ENCODE measurements around the gene TYMS. TPM values are rescaled to one million over a fixed set of nuclear protein-coding genes. Genes with fewer than 3 reads are reported as not detected.

TYMS gene
- total RNA-seq, 1 experiment from 2014 or later, result 53.7 TPM

GRCh38 chr18:644395-645004, 13.0 kb upstream of the TYMS start:
- no peak for DNase-seq (ENCODE audit: low spot score)

DNA sequence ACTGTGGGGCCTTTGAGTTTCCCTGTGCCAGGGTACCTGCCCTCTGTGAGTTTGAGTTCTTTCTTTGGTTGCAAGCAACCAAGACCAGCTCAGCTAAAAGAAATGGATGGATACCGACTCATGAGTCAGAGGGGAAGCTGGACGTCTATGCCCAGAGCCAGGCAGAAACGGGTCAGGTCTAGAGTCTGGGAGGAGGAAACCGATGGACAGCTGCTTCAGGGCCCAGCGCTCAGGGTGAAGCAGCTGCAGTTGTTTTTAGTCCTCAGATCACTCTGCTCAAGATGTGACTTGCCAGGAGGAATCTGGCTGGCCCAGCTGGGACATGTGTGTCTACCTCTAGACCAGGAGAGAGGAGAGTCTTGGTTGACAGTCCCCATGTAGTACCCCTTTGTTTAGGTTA, 10.1 kb upstream of the TYMS start:
- no peak for DNase-seq (ENCODE audit: low spot score)

DNA sequence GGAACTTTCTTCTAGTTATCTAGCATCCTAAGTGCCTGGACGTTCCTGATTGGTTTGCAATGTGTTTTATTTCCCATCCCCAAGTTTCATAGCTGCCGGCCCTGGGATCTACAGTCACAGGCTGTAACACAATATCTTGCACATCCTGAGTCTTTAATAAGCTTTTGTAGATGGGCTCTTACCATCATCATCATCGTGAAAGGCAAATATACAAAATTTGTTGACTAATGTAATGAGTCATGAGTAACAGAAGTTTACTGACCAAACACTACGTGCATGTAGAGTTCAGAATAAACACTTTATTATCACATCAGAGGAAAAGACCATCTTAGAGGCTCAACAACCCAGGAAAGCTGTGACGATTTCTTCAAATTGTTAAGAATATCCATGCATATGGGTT, 8.1 kb upstream of the TYMS start:
- peak; percentile 6 for DNase-seq (ENCODE audit: low spot score)

DNA sequence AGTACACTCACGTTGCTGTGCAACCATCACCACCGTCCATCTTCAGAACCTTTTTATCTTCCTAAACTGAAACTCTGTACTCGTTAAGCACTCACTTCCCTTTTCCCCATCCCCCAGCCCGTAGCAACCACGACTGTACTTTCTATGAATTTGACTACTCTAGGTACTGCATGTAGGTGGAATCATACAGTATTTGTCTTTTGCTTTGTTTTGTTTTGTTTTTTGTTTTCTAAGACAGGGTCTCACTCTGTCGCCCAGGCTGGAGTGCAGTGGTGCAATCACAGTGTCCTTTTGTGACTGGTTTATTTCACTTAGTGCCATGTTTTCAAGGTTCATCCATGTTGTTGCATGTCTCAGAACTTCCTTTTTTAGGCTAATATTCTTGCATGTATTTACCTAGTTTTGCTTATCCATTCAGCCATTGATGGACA, 7.0 kb upstream of the TYMS start:
- DNase-seq (ENCODE audit: low spot score), result no peak

DNA sequence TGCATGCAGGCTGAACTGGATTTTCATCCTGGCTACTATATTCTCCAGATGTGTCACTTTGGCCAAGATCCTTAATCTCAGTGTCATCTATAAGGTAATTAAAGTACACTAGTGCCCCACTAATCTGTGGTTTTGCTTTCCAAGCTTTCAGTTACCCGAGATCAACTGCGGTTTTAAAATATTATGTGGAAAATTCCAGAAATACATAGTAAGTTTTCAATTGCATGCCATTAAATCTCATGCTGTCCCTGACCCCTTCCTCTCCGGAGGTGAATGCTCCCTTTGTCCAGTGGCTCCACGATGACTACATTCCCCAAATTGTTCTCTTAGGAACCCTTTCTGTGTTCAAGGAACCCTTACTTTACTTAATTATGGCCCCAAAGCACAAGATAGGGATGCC, 5.3 kb upstream of the TYMS start:
- no peak for DNase-seq (ENCODE audit: low spot score)

- DNase-seq (ENCODE audit: low spot score), result no peak
Measured at GRCh38 chr18:653512-653911, 3.9 kb upstream of the TYMS start.

- no peak for DNase-seq (ENCODE audit: low spot score)
Measured at GRCh38 chr18:654601-655000, 2.9 kb upstream of the TYMS start.

GRCh38 chr18:655445-655844, 2.0 kb upstream of the TYMS start:
- DNase-seq (ENCODE audit: low spot score), result no peak

DNA sequence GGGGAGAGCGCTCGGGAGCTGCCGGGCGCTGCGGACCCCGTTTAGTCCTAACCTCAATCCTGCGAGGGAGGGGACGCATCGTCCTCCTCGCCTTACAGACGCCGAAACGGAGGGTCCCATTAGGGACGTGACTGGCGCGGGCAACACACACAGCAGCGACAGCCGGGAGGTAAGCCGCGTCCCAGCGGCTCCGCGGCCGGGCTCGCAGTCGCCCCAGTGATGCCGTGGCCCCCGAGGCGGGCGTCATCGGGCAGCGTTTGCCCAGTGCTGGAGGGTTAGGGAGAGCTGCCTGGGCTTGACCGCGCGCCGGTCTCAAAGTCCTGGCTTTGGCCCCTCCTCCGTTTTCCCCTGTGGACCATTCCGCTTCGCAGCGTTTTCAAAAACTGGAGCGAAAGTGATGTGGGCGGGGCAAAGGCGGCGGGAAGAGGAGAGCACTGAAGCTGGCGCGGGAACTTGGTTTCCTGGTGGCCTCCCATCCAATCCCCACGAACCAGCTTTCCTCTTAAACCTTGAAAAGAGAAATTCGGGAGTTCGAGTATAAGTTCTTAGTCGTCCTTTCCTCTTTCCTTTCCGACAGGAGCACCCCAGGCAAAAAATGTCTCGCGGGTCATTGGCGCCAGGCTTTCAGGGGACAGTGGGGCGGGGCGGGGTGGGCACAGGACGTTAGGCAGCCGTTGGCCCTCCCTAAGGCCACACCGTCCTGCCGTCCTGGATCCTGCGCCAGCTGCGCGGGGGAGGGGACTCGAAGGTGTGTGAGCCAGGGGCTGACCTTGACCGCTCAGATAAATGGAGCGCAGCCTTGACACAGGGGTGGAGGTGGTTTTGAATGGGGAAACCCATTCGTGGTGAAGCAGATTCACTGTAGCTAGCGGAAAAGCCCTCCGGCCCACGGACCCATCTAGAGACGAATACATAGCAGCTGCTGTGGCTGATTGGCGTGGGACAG, 821 bp downstream of the TYMS start:
- DNase-seq (ENCODE audit: low spot score), result peak; percentile 85

DNA sequence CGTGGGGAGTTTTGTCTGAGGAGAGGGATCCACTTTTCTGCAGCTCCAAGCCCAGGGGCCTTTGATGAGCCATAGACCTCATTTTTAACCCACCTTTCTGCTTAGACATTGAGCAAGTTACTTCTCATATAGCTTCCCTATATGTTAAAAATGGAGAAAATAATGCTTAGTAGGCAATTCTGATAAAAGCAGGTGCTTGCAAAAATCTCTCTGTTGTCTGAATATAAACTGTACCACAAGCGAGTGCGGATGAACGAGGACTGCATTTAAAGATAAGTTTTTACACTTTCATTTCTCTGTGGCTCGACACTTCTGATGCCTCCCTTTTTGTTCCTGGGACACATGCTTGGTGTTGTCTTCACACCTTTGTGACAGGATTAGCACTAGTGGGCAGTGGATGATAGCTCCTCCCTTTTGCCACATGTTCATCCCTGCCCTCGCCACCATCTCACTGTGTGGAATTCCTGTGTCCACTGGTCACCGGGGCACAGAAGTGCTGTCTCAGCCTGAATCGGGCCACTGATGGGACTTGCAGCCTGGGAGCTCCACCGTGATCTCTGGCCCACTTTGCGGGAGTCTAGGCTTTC, 1.6 kb downstream of the TYMS start:
- DNase-seq (ENCODE audit: low spot score), result no peak

DNA sequence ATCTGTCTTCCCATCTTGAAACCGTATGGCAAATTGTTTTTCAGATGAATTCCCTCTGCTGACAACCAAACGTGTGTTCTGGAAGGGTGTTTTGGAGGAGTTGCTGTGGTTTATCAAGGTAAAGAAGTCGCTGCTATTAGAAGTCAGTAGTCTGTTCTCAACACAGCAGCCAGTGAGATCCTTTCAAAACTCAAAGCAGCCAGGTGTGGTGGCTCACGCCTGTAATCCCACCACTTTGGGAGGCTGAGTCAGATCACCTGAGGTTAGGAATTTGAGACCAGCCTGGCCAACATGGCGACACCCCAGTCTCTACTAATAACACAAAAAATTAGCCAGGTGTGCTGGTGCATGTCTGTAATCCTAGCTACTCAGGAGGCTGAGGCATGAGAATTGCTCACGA, 2.1 kb downstream of the TYMS start:
- no peak for DNase-seq (ENCODE audit: low spot score)

GRCh38 chr18:662197-662596, 4.7 kb downstream of the TYMS start:
- DNase-seq (ENCODE audit: low spot score), result no peak

- DNase-seq (ENCODE audit: low spot score), result no peak
Measured at GRCh38 chr18:666177-666576, 8.7 kb downstream of the TYMS start.

- no peak for DNase-seq (ENCODE audit: low spot score)
Measured at GRCh38 chr18:666628-667027, 9.2 kb downstream of the TYMS start.

DNA sequence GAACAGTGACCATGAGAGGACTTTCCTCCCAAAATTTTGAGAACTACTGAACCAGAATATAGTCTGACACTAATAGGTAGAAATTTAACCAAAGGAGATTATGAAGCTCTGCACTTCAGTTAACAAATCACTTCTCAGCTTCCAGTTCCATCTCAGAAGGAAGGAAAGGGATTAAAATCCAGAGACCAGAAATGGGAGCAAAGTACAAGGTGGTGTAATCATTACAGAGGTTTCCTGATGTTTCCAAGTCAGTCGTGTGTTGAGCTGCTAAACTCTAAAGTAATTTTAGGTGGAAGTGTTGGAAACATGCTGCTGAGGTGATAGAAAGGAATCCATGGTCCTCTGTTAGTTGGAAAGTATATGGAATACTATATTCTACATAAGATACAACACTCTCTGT, 10.8 kb downstream of the TYMS start:
- no peak for DNase-seq (ENCODE audit: low spot score)

- no peak for DNase-seq (ENCODE audit: low spot score)
Measured at GRCh38 chr18:669077-669476, 11.6 kb downstream of the TYMS start.

- no peak for DNase-seq (ENCODE audit: low spot score)
Measured at GRCh38 chr18:670522-670921, 13.1 kb downstream of the TYMS start.

GRCh38 chr18:671405-671804, 14.0 kb downstream of the TYMS start:
- DNase-seq (ENCODE audit: low spot score), result no peak

DNA sequence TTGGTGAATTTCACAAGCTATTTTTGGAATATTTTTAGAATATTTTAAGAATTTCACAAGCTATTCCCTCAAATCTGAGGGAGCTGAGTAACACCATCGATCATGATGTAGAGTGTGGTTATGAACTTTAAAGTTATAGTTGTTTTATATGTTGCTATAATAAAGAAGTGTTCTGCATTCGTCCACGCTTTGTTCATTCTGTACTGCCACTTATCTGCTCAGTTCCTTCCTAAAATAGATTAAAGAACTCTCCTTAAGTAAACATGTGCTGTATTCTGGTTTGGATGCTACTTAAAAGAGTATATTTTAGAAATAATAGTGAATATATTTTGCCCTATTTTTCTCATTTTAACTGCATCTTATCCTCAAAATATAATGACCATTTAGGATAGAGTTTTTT, 15.9 kb downstream of the TYMS start:
- DNase-seq (ENCODE audit: low spot score), result no peak

DNA sequence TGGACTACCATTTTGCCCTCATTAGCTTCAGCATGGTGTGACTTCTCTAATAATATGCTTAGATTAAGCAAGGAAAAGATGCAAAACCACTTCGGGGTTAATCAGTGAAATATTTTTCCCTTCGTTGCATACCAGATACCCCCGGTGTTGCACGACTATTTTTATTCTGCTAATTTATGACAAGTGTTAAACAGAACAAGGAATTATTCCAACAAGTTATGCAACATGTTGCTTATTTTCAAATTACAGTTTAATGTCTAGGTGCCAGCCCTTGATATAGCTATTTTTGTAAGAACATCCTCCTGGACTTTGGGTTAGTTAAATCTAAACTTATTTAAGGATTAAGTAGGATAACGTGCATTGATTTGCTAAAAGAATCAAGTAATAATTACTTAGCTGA, 16.3 kb downstream of the TYMS start:
- DNase-seq (ENCODE audit: low spot score), result no peak

- DNase-seq (ENCODE audit: low spot score), result no peak
Measured at GRCh38 chr18:675307-675706, 17.9 kb downstream of the TYMS start.

DNA sequence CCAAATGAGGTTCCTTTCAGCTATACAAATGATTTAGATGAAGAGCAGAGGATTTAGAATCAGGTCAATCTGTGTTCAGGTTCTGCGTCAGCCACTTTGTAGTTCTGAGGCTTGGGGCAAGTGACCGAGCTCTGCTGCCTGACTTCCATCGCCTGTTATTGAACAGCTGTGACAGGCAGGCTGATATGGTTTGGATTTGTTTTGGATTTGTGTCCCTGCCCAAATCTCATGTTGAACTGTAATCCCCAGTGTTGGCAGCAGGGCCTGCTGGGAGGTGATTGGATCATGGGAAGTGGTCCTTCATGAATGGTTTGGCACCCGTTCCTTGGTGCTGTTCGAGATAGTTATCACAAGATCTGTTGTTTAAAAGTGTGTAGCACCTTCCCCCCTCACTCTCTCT, 18.6 kb downstream of the TYMS start:
- DNase-seq (ENCODE audit: low spot score), result no peak

- DNase-seq (ENCODE audit: low spot score), result no peak
Measured at GRCh38 chr18:676736-677135, 19.3 kb downstream of the TYMS start.
